GM12892 (cell line): Measurements from ENCODE around the gene TMEM237.

ENCODE experiments used
- POLR2A ChIP-seq: IDR thresholded peaks from 2 replicates; pipeline ENCODE4 v1.6.1; 2011; ENCODE audit warnings: low read depth, low read length, control low read depth
- POLR2AphosphoS5 ChIP-seq: IDR thresholded peaks from 2 replicates; pipeline ENCODE4 v1.6.1; 2011; ENCODE audit warnings: low read depth, low read length, control low read depth
- TAF1 ChIP-seq: IDR thresholded peaks from 2 replicates; pipeline ENCODE4 v1.6.1; 2011; ENCODE audit warnings: low read depth, mild to moderate bottlenecking, control low read depth, low read length, borderline replicate concordance

GRCh38 chr2:201638326-201638725 lies 5.0 kb downstream of the TMEM237 start:
- TF ChIP-seq POLR2A (no peak), POLR2AphosphoS5 (no peak), TAF1 (no peak)
